ENCODE results near the gene WARS2.
"Not testable (repeated sequence)": the region's sequence is repeated elsewhere in the genome, so short reads cannot be mapped to it uniquely, and the experiment has no call there.

Gene WARS2

DNA sequence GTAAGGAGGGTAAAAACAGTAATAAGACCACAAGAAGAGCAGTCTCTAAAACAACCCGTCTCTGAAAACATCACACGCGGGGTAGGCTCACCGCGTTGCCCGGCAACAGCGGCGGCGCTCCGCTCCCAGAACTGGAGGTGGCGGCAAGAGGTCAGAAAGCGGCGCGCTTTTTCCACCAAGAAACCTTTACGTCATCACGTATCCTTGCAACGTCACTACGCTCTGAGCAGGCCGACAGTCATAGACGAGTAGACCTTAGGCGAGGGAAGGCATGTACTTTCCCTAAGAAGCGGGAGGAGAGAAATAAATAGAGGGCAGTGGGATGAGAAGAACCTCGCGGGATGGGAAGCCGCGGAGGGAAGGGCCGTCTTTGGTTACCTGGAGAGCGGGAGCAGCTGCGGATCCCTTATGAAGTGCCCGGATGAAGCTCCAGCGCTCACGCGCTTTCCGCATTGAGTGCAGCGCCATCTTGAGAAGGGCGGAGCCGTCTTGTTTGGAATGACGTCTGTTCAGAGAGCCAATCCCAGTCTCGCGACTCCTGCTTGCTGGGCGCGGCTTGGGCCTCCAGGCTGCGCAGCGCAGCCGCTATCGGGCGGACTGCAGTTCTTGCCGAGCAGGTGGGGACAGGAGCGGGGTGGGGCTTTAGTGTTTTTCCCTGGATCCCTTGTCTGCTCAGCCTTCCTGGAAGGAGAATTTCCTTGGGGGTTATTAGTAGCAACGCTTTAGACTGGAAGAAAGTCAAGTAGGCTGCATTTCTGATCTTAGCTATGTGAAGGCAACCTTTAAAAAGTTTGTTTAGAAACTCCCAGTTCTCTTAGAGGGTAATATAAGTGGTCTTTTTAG, at the start of gene WARS2:
Gene WARS2 (minus strand): TSS at position 477 of the 843 bp plus-strand sequence. CDS start 9 bp downstream, at position 468.
- DNase-seq: peak; percentile 94

DNA sequence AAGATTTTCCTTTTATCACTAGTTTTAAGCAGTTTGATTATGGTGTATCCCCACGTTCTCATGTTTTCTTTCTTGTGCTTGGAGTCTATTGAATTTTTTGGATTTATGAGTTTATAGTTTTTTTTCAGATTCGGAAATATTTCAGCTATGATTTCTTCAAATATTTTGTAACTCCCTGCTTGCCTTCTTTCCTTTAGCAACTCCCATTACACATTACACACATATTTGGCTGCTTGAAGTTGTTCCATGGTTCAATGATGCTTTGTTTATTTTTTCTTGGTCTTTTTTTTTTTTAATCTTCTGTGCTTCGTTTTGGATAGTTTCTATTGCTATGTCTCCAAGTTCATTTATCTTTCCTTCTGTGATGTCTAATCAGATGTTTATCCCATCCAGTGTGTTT, 48.5 kb upstream of the WARS2 start:
- DNase-seq: no peak

DNA sequence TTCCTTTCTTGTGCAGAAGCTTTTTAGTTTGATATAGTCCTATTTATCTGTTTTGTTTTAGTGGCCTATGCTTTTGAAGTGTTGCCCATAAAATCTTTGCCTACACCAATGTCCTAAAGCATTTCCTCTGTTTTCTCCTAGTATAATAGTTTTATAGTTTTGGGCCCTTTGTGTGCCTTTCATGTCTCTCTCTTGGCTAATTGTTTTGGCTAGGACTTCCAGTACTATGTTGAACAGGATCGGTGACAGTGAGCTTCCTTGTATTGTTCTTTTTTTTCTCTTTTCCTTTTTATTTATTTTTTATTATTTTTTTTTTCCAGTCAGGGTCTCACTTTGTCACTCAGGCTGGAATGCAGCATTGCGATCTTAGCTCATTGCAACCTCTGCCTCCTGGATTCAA, 47.0 kb upstream of the WARS2 start:
- DNase-seq: no peak

DNA sequence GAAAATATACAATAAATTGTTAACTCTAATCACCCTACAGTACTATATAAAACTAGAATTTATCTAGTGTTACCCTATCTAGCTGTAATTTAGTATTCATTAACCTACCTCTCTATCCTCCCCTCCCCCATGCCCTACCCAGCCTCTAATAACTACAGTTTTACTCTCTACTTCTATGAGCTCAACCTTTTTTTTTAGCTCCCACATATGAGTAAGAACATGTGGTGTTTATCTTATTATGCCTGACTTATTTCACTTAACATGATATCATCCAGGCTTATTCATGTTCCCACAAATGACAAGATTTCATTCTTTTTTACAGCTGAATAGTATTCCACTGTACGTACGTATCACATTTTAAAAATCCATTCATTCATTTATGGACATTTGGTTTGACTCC, 46.0 kb upstream of the WARS2 start:
- DNase-seq: no peak

DNA sequence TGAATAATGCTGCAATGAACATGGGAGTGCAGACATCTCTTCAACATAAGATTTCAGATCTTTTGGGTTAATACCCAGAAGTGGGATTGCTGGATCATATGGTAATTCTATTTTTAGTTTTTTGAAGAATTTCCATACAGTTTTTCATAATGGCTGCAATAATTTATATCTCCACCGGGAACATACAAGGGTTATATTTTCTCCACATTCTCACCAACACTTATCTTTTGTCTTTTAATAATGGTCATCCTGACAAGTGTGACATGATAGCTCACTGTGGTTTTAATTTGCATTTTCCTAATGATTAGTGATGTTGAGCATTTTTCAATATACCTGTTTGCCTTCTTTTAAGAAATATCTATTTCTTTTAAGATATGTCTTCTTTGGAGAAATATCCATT, 44.5 kb upstream of the WARS2 start:
- no peak for DNase-seq

DNA sequence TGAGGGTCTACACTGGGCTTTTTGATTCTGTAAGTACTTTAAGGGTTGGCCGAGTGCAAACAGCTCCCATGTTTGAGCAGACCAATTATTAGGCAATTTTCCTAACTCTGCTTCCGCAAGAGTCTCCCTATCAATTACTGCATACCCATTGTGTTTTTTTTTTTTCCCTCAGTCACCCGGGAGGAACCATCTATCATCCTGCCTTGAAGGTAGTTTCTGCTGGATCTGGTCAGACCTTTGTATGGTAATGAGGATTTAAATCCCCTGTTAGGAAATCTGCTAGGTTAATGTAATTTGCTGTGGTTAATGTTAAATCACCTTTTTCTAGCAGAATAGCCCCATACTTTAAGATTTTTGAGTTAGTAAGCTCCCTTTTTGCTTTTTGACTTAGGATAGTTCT, 40.8 kb upstream of the WARS2 start:
- DNase-seq: no peak

DNA sequence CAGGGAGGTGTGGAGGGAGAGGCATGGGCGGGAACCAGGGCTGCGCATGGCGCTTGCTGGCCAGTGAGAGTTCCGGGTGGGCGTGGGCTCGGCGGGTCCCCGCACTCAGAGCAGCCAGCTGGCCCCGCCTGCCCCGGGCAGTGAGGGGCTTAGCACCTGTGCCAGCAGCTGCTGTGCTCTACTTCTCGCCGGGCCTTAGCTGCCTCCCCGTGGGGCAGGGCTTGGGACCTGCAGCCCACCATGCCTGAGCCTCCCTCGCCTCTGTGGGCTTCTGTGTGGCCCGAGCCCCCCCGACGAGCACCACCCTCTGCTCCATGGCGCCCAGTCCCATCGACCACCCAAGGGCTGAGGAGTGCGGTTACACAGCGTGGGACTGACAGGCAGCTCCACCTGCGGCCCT, 38.6 kb upstream of the WARS2 start:
- DNase-seq: no peak

DNA sequence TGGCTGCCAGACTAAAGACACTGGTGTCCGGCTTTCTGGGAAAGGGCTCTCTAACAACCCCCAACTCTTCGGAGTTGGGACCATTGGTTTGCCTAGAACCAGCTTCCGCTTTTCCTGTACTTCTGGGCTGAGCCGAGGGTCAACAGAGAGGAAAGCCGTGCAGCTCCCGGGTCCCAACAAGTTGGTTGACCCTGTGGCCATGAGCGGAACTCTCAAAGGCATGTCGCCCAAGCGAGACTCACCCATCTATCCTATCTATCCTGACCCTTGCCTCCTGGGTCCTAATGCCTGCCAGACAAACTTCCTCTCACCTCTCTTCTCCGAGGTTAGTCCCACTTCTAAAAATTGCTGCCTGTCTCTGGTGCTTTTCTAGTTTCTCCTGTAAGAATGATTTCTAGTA, 32.5 kb upstream of the WARS2 start:
- not testable (repeated sequence) for DNase-seq

DNA sequence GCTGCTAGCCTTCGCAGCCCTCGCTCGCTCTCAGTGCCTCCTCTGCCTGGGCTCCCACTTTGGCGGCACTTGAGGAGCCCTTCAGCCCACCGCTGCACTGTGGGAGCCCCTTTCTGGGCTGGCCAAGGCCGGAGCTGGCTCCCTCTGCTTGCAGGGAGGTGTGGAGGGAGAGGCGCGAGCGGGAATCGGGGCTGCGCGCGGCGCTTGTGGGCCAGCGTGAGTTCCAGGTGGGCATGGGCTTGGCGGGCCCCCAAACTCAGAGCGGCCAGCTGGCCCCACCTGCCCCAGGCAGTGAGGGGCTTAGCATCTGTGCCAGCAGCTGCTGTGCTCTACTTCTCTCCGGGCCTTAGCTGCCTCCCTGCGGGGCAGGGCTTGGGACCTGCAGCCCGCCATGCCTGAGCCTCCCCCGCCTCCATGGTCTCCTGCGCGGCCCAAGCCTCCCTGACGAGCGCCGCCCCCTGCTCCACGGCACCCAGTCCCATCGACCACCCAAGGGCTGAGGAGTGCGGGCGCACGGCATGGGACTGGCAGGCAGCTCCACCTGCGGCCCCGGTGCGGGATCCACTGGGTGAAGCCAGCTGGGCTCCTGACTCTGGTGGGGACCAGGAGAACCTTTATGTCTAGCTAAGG, 31.0 kb upstream of the WARS2 start:
- not testable (repeated sequence) for DNase-seq

DNA sequence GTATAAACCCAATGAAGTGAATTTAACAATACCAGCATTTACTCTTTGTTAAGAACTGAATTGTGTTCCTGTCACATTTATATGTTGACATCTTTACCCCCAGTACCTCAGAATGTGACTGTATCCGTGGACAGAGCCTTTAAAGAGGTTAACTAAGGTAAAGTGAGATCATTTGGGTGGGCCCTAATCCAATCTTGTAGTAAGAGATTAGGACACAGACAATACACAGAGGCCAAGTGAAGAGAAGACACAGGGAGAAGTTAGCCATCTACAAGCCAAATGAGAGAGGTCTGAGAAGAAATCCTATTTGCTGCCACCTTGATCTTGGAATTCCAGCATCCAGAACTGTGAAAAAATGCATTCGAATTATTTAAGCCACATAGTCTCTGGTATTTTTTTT, 22.9 kb upstream of the WARS2 start:
- DNase-seq: no peak

DNA sequence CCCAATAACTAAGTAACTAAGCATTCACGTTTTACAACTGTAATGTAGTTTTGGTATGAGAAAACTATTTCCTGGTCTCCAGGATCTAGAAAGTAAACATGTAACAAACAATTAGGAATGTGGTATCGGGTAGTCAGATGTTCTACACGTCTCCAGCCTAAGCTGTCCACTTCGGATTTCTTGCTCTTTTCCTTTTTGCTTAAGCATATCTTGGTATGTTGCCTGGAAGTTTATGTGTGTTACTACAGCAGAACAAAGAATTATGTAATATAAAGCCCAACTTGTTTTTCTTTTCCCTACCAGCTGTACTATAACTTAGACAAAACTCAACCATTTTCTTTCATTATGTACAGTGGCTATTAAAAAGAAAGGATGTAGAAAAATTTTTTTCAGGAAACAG, 20.4 kb upstream of the WARS2 start:
- no peak for DNase-seq

DNA sequence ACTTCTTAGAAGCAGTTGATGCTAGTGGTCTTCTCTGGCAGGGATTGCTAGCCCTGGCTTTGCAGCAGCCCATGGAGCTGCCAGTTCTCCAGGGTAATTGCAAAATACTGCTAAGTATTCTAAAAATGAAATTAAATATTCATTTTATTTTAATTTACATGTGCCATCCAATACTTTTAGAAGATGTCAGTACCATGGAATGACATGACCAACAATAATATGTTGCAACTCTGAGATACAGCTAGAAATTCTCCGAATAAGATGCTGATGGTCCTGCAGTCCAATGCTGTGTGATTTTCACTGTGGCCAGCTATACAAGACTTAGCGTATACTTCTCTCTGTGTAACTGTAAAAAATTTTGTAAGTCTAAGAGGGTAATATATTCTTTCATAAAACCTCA, 20.0 kb upstream of the WARS2 start:
- DNase-seq: no peak

DNA sequence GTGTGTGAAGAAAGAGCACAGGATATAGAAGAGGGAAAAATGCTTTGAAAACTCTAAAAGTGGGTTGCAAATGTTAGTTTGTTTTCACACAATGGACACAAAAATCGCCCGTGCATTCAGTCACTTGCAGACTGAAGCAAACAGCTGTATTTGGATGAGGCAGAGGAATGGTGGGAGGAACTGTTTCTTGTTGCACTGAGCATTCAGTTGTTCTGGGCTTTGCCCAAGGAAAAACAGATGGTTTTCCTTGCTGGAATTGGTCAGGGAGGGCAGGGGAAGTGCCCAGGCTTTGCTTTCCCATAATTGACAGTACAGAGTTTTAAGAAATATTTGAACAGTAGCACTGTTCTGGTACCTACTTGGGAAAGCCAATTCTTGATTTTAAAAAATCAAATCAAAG, 19.5 kb upstream of the WARS2 start:
- no peak for DNase-seq

DNA sequence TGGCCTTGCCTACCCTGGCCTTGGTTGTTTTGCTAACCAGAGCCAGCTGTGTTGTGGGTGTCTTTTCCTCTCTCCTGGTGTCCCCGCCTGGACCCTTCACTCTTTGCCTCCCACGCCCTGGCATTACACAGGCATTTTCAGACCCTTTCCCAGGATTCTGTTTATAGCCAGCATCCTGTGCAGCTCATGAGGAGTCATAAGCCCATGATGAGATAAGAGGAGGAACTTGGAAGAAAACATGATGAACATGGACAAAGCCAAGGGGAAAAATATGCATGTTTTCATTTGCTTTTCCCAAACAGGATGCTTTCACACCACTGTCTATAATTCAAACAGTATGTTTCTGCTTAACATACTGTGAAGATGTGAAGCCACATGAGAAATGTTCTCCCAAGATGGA, 18.7 kb upstream of the WARS2 start:
- no peak for DNase-seq

DNA sequence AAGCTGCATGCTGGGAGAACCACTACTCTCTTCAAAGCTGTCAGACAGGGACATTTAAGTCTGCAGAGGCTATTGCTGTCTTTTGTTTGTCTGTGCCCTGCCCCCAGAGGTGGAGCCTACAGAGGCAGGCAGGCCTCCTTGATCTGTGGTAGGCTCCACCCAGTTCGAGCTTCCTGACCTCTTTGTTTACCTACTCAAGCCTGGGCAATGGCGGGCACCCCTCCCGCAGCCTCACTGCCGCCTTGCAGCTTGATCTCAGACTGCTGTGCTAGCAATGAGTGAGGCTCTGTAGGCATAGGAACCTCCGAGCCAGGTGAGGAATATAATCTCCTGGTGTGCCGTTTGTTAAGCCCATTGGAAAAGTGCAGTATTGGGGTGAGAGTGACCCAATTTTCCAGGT, 16.3 kb upstream of the WARS2 start:
- not testable (repeated sequence) for DNase-seq

DNA sequence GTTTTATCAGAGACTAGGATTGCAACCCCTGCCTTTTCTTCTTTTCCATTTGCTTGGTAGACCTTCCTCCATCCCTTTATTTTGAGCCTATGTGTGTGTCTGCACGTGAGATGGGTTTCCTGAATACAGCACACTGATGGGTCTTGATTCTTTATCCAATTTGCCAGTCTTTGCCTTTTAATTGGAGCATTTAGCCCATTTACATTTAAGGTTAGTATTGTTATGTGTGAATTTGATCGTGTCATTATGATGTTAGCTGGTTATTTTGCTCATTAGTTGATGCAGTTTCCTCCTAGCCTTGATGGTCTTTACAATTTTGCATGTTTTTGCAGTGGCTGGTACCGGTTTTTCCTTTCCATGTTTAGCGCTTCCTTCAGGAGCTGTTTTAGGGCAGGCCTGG, 14.6 kb upstream of the WARS2 start:
- not testable (repeated sequence) for DNase-seq

DNA sequence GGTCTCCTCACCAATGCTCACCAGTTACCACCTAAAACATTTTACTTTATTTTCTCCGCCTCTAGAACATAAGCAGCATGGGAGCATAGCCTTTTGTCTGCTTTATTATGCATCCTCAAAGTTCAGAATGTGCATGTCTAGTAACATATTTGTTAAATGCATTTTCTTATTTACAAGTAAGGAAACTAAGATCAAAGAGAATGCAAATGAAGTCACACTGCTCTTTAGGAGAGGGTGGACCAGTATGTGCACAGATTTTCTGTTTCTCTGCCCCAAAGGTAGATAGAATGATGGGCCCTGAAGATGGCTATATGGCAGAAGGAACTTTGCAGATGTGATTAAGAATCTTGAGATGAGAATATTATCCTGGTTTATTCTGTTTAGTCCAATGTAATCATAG, 9.7 kb upstream of the WARS2 start:
- DNase-seq: no peak

DNA sequence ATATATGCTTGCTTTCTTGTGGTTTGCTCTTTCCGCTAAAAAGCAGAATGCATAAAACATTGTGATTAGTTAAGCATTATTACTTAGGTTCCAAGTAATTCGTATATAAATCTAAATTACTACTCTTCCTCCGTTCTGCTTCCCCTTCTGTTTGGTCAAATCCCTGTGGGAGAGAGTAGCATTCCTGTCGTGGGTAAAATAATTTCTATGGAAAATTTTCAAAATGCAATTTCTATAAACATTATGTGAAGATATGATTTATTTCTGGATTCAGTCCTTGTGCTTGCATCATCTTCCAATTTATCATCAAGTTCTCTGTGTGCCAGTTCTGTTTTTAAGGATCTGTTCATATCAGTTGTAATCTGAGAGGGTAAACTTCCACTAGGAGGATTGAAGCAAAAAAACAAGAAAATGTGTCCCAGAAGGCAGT, 7.2 kb upstream of the WARS2 start:
- no peak for DNase-seq

DNA sequence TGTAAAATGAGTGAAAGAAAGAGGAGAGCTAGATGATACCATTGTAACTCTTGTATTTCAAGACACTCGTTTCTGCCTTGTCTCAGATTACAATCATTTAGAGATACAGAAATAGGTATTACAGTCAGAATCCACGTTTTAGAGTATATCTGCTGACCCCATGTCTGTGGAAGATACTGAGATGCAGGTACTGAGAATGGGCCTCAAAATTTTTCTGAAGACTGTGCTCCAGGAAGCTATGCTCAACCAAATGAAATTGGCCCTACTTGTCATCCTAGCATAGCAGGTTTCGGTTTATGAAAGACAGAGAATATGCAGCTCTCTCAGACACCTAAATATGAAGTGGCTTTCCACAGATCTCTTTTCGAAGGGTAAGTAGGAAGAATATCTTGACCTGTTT, 6.0 kb upstream of the WARS2 start:
- DNase-seq: no peak

DNA sequence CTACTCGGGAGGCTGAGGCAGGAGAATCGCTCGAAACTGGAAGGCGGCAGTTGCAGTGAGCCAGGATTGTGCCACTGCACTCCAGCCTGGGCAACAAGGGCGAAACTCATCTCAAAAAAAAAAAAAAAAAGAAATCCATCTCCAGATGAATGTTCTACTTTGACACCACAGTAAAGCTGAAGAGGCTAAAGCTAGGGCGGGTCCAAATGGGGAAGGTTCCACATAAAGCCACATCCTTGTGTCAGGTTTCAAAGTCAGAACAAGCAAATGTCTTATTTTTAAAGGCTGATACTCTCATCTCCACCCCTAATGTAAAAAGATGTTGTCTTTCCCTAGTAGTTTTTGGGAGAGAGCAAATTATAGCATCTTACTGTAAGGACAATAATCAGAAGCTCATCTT, 4.4 kb upstream of the WARS2 start:
- no peak for DNase-seq

DNA sequence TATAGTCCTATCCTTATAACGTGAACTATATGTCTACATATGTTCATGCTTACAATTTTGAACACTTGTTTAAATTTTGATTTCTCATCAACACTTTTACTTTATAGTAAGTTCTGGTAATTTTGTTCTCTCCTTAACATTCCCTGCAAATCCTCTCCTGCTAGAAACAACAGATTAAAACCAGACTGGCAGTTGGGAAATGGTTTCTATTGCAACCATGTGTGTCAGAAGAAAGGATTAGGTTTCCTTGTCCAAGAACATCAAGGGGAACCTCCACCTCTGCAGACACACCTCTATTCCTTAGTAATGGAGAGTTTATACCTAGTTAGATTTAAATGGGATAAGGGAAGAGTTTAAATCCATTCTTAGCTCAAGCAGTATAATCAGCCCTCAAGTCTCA, 3.3 kb upstream of the WARS2 start:
- no peak for DNase-seq

DNA sequence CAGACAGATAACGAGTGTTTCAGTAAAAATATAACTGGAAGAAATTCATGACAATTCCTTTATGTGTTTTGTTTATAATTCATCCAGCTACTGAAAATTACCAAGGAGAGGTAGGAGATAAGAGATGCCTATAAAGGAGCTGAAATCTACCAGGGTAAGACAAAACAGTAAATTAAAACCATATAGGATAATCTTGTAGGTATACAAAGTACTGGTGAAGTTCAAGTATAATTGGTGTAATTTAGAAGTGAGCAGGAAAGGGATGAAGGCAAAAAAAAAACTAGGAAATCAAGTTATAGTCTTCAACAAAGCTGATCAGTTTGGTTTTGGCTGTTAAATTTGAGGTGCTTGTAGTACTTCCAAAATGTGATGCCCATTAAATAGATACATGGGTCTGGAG, 1.2 kb upstream of the WARS2 start:
- DNase-seq: no peak

DNA sequence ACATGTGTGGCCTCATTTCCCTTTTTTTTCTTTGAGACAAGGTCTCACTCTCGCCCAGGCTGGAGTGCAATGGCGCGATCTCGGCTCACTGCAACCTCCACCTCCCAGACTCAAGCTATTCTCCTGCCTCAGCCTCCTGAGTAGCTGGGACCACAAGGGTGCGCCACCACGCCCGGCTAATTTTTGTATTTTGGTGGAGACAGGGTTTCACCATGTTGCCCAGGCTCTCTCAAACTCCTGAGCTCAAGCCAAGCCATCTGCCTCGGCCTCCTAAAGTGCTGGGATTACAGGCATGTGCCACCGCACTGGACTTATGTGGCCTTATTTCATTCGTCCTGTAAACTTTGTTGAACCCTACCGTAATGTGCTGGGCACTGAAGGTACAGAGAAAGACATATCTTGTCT, 569 bp upstream of the WARS2 start:
- DNase-seq: peak; percentile 8 to 42

DNA sequence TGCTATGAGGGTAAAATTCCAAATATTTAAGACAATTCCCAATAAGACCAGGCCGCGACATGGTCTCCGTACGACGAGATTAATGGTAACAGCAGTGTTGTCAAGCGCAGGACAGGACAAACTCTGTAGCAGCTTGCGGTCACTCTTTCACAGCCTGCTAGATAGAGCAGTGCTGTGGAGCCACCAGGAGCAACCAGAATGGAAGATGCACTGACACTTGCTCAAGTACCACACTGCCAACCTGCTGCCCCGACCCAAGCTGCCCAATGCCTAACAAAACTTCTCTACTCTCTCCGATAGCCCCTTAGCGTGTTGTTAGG, 636 bp downstream of the WARS2 start:
- peak; percentile 59 to 61 for DNase-seq

DNA sequence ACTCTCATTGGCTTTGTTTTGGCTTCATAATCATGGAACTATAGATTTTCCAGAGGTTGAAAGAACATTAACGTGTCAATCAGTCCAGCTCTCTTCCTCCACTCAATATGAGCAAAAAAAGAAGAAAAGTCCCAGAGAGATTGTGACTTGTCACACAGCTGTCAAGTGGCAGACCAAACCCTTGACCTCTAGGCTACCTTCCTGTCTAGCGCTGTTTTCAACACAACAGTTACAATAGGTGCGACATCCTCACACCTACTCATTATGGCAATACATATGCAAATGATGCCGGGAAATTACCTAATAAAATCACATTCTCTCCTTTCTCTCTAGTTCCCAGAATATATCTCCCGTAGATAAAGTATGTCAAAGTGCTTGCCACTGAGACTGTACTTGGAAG, 1.1 kb downstream of the WARS2 start:
- no peak for DNase-seq
